Body of pancreas (tissue), 4 donors: ENCODE results near the gene GPS1. TPM values are rescaled to one million over a fixed set of nuclear protein-coding genes. Genes with fewer than 3 reads are reported as not detected.

Experiments used
- ATAC-seq: fragments of 150-250 bp; one replicate; pipeline ENCODE4 v1.9.1; 2016
- DNase-seq, 4 donors: peaks; one replicate each; pipeline ENCODE4 v3.0.0-alpha.2; 2019
- H3K27ac ChIP-seq, 4 donors: fragments of 200-600 bp; sonication (generic); 1 replicate in 3 of 4; 2 replicates in 1 of 4; pipeline versions ENCODE4 v1.5.1 to v1.6.1; 2016 to 2019; ENCODE audit warnings: mild to moderate bottlenecking in 1 of 4, mixed read lengths in 1 of 4, moderate library complexity in 1 of 4
- H3K27me3 ChIP-seq, 2 donors: fragments of 200-600 bp; sonication (generic); one replicate each; pipeline ENCODE4 v1.6.0; 2016; ENCODE audit warnings: mild to moderate bottlenecking in 1 of 2
- H3K36me3 ChIP-seq, 2 donors: fragments of 200-600 bp; sonication (generic); replicated peaks in 1 of 2; 2 replicates each; pipeline ENCODE4 v1.5.1; 2016; ENCODE audit warnings: low read depth in 2 of 2; ENCODE audit not compliant: insufficient read depth in 1 of 2
- H3K4me1 ChIP-seq: fragments of 200-600 bp; sonication (generic); one replicate; pipeline ENCODE4 v1.6.0; 2016
- H3K4me3 ChIP-seq, 2 donors: fragments of 200-600 bp; sonication (generic); 1 replicate in 1 of 2; 2 replicates in 1 of 2; pipeline ENCODE4 v1.5.1; 2016 to 2019
- H3K9me3 ChIP-seq, 3 donors: fragments of 200-600 bp; sonication (generic); 1 replicate in 2 of 3; 2 replicates in 1 of 3; pipeline ENCODE4 v1.5.1; 2016
- CTCF ChIP-seq, 7 experiments: fragments of 450-650 bp in 4 of 7; fragments of 200-600 bp in 3 of 7; sonication (generic) in 3 of 7; IDR thresholded peaks; one replicate each; pipeline ENCODE4 v1.5.1; 2016 to 2019; ENCODE audit warnings: antibody characterized with exemption in 7 of 7
- POLR2A ChIP-seq, 3 donors: fragments of 450-650 bp; IDR thresholded peaks; one replicate each; pipeline ENCODE4 v1.6.1; 2016; ENCODE audit warnings: antibody characterized with exemption in 3 of 3, mild to moderate bottlenecking in 2 of 3
- WGBS, 2 donors: methylation state at CpG; one replicate each; pipeline ENCODE4 v1.1.5; 2017; 5-methylcytosine and 5-hydroxymethylcytosine counted together
- intact Hi-C: fragments of 100-400 bp; cut with DNase I; formaldehyde crosslinking; loops from one replicate; pipeline ENCODE4 v1.15.1; 2023
- total RNA-seq, 2 donors: library from RNA; depleted of rRNA; stranded (reverse); fragments of >200 nt; gene quantifications; one replicate each; pipeline ENCODE4 v1.1.0, GENCODE V29; 2016

The GPS1 gene
- total RNA-seq, 2 donors from 2014 or later = 63.0 to 86.4 TPM

- 45 to 61% methylated on average over 7 to 18 of the region's 20 CpGs for WGBS, 2 donors
- Histone ChIP-seq H3K27me3 (no peaks in the 10 kb centered on the region), H3K27ac (peak overlapping the region in 1 of 4 donors; percentile 64), H3K4me1 (peaks cover 33% of the 10 kb centered on the region), H3K36me3 (peaks cover 3 to 9% of the 10 kb centered on the region in 2 donors), H3K4me3 (no peak overlapping the region), H3K9me3 (no peaks in the 10 kb centered on the region)
- ATAC-seq (no peak), DNase-seq (no peak)
- intact Hi-C loops = no loop called here
- no peak for TF ChIP-seq POLR2A (IDR thresholded peaks at IDR 0.05)
- TF ChIP-seq CTCF (IDR thresholded peaks at IDR 0.05) = no peak
These were observed 12.0 kb downstream of the GPS1 start for GRCh38 chr17:82063424-82064415.

- DNase-seq = peak in 1 of 4 donors; percentile 44
- Histone ChIP-seq H3K9me3 (no peaks in the 10 kb centered on the region), H3K4me3 (peak overlapping the region; percentile 43 to 92), H3K4me1 (peaks cover 33% of the 10 kb centered on the region), H3K36me3 (peaks cover 3 to 9% of the 10 kb centered on the region in 2 donors), H3K27ac (peak overlapping the region in 3 of 4 donors; percentile 64 to 86 (median 71)), H3K27me3 (no peaks in the 10 kb centered on the region)
- intact Hi-C loops = no loop called here
- TF ChIP-seq POLR2A (IDR thresholded peaks at IDR 0.05) (no peak), CTCF (IDR thresholded peaks at IDR 0.05) (no peak)
- WGBS, 2 donors = 11 to 16% methylated on average over 9 to 31 of the region's 36 CpGs
- ATAC-seq = no peak
These were observed 12.9 kb downstream of the GPS1 start for GRCh38 chr17:82064433-82065192.

- peak overlapping the region; percentile 43 to 92 for H3K4me3 ChIP-seq
- H3K27ac ChIP-seq = peak overlapping the region; percentile 64 to 86 (median 70)
- H3K4me1 ChIP-seq = peaks cover 33% of the 10 kb centered on the region
- no peaks in the 10 kb centered on the region for H3K9me3 ChIP-seq
- peaks cover 2 to 7% of the 10 kb centered on the region in 2 donors for H3K36me3 ChIP-seq
- ATAC-seq = peak; percentile 47
- no peak for TF ChIP-seq CTCF (IDR thresholded peaks at IDR 0.05)
- TF ChIP-seq POLR2A (IDR thresholded peaks at IDR 0.05) = no peak
- WGBS, 2 donors = 1 to 4% methylated on average over 5 to 46 of the region's 47 CpGs
- no peak for DNase-seq
- no peaks in the 10 kb centered on the region for H3K27me3 ChIP-seq
- intact Hi-C loops = no loop called here
These were observed 13.5 kb downstream of the GPS1 start for GRCh38 chr17:82065193-82065637.

- Histone ChIP-seq H3K4me1 (peaks cover 33% of the 10 kb centered on the region), H3K27ac (peak within 1 kb of the TSS; percentile 64 to 86 (median 70)), H3K4me3 (peak within 1 kb of the TSS; percentile 43 to 92), H3K9me3 (no peaks in the 10 kb centered on the region), H3K36me3 (peaks cover 0 to 4% of the 10 kb centered on the region in 2 donors), H3K27me3 (no peaks in the 10 kb centered on the region)
- peak; percentile 62 to 72 (median 68) for DNase-seq
- WGBS, 2 donors = 10 to 31% methylated on average over 25 to 70 of the region's 88 CpGs
- TF ChIP-seq CTCF (IDR thresholded peaks at IDR 0.05) (peak in 1 of 7 experiments; percentile 0), POLR2A (IDR thresholded peaks at IDR 0.05) (peak in 2 of 3 donors; percentile 33 to 39)
- intact Hi-C loops = no loop called here
- peak; percentile 92 for ATAC-seq
These were observed 14.1 kb downstream of the GPS1 start, which contains the start of gene DUS1L for GRCh38 chr17:82065638-82066303. Gene DUS1L (minus strand): TSS chr17:82065804. CDS start chr17:82065059, 745 bp downstream.
